ENCODE results near the gene PGPEP1.
"Not testable (repeated sequence)": the region's sequence is repeated elsewhere in the genome, so short reads cannot be mapped to it uniquely, and the experiment has no call there.

Gene PGPEP1

DNA sequence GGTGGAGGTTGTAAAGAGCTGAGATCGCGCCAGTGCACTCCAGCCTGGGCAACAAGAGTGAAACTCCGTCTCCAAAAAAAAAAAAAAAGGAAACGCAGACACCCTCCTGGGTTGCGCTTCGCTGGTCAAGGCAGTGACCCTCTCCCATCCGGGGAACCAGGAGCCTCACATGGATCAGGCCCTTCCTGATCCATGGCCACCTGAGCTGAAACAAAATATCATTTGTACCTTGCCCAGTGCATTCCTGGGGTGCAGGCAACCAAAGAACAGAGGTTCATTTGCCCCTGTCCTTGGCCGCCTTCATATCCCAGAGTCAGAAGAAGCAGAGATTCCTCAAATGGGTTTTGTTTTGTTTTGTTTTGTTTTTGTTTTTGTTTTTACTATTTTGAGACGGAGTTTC is 9.5 kb upstream of the PGPEP1 start:
- DNase-seq (ENCODE audit: low read depth in 2 of 3, low spot score in 1 of 3), result no peak

DNA sequence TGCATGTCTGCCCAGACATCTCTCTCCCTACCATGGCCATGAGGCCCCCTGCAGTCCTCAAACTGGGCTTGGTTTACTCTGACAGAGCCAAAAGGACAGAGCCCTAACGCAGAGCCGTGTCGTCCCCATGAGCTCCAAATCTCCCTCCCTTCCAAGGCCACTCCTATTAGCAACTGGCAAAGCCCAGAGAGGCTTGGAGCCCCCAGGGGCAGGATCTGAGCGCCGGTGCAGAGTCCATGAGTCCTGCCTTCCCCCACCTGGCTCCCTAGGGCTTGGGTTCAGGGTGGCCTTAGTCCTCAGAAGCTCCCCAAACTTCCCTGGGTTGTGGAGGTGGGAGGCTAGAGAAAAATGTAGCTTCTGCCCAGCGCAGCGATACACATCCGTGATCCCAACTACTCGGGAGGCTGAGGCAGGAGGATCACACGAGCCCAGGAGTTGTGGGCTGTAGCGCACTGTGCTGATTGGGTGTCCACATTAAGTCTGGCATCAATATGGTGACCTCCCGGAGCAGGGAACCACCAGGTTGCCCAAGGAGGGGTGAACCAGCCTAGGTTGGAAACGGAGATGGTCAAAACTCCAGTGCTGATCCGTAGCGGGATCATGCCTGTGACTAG is 7.4 kb upstream of the PGPEP1 start:
- no peak for DNase-seq (ENCODE audit: low read depth in 2 of 3, low spot score in 1 of 3)

DNA sequence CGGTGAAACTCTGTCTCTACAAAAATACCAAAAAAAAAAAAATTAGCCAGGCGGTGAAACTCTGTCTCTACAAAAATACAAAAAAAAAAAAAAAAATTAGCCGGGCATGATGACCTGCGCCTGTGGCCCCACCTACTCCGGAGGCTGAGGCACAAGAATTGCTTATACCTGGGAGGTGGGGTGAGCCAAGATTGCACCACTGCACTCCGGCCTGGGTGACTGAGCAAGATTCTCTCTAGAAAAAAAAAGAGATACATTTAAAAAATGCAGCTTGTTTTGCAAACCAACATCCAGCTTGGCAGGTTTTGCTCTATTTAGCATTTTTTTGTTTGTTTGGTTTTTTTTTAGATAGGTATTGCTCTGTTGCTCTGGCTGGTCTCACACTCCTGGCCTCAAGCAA is 6.7 kb upstream of the PGPEP1 start:
- DNase-seq (ENCODE audit: low read depth in 2 of 3, low spot score in 1 of 3), result no peak

DNA sequence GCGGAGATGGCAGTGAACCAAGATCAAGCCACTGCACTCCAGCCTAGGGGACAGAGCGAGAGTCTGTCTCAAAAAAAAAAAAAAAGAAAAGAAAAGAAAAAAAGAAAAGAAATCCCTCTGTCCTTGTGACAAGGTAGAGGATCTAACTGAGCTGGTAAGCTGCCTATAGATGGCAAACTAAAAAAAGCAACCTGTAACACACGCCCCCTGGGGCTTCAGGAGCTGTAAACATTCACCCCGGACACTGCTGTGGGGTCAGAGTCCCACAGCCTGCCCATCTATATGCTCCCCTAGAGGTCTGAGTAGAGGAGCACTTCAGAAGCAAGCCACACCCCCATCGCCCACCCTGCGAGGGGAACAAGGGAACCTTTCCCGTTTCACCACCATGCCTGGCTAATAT is 4.3 kb upstream of the PGPEP1 start:
- DNase-seq (ENCODE audit: low read depth in 2 of 3, low spot score in 1 of 3), result no peak

DNA sequence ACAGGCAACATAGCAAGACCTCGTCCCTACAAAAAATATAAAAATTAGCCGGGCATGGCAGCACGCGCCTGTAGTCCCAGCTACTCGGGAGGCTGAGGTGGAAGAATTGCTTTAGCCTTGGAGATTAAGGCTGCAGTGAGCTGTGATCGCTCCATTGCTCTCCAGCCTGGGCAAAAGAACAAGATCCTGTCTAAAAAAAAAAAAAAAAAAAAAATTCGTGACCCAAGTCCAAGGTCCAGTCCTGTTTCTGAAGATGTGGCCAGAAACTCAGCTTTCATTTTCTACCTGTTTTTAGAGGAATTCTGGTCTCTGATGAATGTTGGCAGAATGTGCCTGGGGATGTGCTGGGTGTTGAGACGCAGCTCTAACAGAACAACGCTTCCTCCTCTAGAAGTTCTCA is 1.9 kb upstream of the PGPEP1 start:
- DNase-seq (ENCODE audit: low read depth in 2 of 3, low spot score in 1 of 3), result no peak

DNA sequence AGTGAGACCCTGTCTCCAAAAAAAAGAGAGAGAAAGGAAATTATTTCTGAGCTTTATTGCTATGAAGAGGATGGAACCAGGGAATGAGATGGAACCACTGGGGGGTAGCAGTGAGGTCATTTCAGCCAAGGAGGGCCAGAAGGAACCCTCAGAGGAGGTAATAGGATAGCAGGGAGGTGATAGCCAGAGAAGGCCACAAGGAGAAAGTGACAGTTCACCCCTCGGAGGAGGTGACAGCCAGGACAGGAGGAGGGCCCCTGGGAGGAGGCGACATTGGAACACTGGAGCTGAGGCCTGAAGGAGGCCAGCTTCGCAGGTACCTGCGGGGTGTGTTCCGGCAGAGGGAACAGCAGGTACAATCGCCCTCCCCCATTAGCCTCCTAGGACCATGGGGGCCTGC is 675 bp upstream of the PGPEP1 start:
- DNase-seq (ENCODE audit: low read depth in 2 of 3, low spot score in 1 of 3), result no peak

DNA sequence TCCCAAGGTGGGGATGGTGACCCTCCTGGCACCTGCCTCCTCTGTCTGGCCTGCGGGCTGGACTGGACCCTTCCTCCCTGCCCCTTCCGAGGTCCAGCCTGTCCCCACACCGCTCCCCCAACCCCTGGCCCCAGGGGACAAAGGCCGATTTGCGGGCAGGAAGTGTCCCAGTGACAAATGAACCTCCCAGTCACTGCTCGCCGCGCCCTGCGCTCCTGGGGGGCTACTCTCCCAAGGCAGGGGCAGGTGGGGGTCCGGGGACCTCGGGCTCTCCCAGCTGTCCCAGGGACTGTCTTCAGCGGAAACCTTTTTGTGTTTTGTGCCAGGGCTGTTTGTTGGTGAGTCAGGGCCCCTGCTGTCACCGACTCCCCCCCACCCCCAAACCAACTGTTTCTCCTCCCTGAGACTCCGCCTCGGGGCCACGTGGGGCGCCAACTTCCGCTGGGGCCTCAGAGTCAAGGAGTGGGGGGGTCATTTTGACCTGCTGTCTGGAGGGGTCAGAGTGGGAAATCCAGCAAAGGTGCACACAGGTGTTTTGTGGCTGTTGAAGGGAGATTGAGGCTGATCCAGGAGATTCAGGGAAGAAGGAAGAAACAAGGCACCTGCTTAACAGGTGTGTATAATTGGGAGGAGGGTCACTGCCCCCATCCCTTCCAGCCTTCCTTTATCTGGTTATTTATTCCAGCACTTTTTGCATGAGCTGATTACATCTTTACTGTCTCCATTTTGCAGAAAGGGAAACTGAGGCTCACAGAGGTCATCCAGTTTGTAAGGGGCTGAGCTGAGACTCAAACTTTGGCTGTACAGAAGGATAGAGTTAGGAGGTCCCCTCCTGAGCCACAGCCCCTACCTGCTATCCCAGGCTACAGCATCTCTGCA is 831 bp downstream of the PGPEP1 start:
- DNase-seq (ENCODE audit: low read depth in 2 of 3, low spot score in 1 of 3), result peak; percentile 41 to 57 (median 50)

DNA sequence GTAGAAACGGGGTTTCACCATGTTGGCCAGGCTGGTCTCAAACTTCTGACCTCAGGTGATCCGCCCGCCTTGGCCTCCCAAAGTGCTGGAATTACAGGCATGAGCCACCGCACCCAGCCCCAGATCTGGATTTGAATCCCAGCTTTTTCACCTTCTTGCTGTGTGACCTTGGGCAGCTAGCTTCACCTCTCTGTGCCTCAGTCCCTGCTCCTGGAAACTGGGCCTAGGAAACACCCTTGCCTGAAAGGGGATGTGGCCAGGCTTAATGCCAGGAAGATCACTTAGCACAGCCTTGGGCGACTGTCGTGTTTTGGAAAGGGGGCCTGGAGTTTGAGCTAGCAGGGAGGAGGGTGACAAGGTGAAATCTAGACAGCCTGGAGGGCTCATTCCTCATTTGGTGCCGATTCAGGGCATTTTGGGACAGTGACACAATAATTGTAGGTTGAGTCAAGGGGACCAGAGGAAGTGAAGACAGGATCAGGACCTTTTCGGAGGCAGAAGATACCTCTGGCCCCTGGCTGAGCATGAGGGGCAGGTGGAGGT is 1.8 kb downstream of the PGPEP1 start:
- DNase-seq (ENCODE audit: low read depth in 2 of 3, low spot score in 1 of 3), result no peak

DNA sequence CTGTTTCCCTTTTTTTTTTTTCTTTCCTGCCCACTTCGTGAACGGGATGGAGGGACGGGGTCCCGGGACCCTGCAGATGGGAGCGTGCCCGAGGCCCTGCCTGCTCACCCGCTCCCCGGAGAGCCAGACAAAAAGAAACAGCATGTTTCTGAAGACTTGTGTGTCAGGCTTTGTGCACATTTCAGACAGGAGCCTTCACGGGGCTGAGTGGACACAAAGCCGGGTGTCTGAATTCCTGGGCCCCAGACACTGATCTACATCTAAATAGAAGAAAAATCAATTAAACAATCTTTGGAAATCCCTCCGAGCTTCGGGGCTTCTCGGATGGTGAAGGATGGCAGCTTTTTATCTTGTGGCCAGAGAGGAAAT is 4.2 kb downstream of the PGPEP1 start:
- DNase-seq (ENCODE audit: low read depth in 2 of 3, low spot score in 1 of 3), result no peak

DNA sequence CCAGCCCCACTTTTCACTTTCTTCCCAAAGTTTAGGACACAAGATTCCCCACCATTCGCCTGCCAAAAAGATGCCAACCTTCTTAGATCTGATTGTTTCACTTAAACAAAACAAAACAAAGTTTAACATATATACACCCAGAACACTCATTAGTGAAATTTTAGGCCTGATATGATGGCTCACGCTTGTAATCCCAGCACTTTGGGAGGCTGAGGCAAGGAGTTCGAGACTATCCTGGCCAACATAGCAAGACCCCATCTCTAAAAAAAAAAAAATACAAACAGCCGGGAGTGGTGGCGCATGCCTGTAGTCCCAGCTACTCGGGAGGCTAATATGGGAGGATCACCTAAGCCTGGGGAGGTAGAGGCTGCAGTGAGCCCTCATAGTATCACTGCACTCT is 4.9 kb downstream of the PGPEP1 start:
- no peak for DNase-seq (ENCODE audit: low read depth in 2 of 3, low spot score in 1 of 3)

DNA sequence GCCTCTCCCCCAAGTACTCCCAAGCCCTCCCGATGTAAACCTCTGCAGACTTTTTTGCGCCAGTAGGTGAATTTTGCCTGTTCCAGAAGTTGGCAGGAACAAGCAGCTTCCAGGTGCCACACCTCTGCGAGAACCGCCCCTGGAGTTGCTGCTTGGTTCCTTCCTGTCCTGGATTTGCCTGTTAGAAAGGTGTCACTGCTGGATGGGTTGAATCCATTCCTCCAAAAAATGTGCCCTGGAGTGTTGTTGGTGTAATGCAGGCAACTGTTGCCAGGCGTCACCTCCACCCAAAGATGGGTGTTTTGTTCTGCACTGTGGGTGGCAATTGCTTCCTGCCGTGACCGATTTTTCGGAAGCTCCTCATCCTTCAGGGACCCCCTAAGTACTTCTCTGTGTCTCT is 5.7 kb downstream of the PGPEP1 start:
- DNase-seq (ENCODE audit: low read depth in 2 of 3, low spot score in 1 of 3), result no peak

DNA sequence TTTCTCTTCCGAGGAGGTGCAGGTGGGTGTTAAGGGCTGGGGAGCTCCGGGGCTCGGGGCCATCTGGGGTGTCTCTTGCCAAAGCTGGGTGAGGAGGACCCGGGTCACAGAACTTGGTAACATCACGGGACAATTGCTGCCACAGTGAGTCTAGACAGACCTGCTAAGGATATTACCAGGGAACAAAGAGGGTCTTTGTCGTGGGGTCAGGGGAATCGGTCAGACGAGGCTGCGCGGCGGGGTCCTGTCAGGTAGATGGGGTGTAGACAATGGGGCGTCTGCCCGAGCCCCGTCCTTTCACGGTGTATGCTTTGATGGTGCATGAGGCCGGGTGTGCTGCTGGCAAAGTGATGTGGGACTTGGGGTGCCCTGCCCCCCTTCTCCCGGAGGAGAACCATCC is 7.8 kb downstream of the PGPEP1 start:
- no peak for DNase-seq (ENCODE audit: low read depth in 2 of 3, low spot score in 1 of 3)

DNA sequence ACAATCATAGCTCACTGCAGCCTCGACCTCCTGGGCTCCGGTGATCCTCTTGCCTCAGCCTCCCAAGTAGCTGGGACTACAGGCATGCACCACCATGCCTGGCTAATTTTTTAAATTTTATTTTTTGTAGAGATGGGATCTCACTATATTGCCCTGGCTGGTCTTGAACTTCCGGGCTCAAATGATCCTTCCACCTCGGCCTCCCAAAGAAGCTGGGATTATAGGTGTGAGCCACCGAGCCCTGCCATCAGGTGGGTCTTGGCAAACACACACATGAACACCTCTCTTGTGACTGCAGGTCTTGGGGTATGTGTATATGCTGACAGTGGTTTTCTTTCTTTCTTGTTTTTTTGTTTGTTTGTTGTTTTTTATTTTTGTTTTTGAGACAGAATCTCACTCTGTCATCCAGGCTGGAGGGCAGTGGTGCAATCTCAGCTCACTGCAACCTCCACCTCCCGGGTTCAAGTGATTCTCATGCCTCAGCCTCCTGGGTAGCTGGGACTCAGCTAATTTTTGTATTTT is 8.5 kb downstream of the PGPEP1 start:
- DNase-seq (ENCODE audit: low read depth in 2 of 3, low spot score in 1 of 3), result not testable (repeated sequence)

DNA sequence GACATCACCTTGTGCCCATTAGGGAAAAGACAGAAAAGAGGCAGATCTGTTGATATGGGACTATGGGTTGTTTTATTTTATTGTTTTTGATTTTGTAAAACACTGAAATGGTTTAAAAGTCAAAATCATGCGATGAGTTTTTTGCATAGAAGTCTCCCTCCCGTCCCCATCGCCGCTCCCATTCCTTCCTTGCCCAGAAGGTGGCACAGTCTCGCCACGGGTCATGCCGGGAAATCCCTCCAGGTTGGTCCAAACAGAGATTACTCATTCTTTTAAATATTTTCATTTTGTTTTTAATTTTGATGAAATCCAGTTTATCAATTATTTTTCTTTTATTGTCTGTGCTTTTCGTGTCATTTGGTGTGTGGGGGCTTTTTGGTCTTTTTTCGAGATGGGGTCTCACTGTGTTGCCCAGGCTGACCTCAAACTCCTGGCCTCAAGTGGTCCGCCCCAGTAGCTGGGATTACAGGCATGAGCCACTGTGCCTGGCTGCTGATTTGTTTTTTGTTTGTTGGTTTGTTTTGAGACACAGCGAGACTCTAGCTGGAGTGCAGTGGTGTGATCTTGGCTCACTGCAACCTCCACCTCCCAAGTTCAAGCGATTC is 9.2 kb downstream of the PGPEP1 start:
- DNase-seq (ENCODE audit: low read depth in 2 of 3, low spot score in 1 of 3), result peak in 1 of 3 donors; percentile 21

DNA sequence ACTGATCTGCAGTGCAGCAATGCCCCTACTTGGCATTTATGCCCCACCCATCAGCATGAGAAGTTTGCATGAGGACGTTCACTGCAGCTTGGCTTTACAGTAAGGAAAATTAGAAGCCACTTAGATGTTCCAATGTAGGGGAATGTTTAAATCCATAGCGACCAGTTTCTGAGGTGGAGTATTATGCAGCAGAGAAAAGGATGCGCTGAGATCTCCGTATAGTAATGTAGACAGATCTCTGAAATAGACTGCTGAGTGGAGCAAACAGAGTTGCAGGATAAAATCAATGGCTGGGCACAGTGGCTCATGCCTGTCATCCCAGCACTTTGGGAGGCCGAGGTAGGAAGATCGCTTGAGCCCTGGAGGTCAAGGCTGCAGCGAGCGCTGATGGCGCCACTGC is 10.1 kb downstream of the PGPEP1 start:
- DNase-seq (ENCODE audit: low read depth in 2 of 3, low spot score in 1 of 3), result no peak

DNA sequence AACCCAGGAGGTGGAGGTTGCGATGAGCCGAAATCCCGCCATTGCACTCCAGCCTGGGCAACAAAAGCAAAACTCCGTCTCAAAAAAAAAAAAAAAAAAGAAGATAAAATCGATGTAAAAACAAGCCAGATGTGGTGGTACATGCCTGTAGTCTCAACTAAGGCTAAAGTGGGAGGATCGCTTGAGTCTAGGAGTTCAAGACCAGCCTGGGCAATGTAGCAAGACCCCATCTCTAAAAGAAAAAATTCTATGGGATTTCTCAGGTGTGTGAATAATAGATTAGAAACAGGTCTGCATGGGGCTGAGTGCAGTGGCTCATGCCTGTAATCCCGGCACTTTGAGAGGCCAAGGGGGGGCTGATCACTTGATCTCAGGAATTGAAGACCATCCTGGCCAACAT is 11.1 kb downstream of the PGPEP1 start:
- no peak for DNase-seq (ENCODE audit: low read depth in 2 of 3, low spot score in 1 of 3)

DNA sequence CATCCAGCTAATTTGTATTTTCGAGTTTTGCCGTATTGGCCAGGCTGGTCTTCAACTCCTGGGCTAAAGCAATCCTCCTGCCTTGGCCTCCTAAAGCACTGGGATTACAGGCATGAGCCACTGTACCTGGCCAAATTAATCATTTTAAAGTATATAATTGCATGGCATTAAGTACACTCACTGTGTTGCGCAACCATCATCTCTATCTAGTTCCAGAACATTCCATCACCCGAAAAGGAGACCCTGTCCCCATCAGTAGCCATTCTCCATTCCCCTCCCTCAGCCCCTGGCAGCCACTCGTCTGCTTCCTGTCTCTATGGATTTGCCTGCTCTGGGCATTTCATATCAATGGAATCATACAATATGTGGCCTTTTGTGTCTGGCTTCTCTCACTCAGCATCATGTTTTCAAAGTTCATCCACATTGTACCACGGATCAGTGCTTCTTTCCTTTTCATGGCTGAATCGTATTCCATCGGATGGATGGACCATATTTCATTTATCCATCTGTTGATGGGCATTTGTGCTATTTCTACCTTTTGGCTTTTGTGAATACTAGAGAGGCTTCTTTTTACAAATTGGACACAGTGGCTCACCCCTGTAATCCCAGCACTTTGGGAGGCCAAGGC is 13.1 kb downstream of the PGPEP1 start:
- DNase-seq (ENCODE audit: low read depth in 2 of 3, low spot score in 1 of 3), result no peak

DNA sequence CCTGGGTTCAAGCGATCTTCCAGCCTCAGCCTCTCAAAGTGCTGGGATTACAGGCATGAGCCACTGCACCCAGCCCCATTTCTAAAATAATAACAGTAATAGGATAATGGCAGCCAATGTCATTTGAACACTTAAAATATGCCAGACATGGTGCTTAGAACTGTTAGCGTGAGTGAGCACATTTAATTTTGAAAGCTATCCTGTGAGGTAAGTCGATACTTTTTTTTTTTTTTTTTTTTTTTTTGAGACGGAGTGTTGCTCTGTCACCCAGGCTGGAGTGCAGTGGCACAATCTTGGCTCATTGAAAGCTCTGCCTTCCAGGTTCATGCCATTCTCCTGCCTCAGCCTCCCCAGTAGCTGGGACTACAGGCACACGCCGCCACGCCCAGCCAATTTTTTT is 14.3 kb downstream of the PGPEP1 start:
- DNase-seq (ENCODE audit: low read depth in 2 of 3, low spot score in 1 of 3), result not testable (repeated sequence)

DNA sequence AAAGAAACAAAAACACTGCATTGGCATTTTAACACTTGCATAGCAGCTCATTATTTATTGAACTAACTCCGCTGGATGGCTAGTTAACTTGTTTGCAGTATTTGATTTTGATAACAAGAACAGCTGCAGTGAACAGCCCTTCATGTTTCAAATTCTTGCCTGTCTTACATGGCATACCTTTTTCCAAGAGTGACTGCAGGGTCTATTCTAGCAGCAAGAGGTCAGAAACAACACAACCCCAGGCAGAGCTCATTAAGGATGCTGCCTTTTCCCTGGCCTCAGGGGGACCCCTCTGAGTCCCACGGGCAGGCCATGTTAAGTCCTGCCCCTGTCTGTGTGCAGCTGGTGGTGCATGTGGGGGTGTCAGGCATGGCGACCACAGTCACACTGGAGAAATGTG is 16.6 kb downstream of the PGPEP1 start:
- DNase-seq (ENCODE audit: low read depth in 2 of 3, low spot score in 1 of 3), result no peak

DNA sequence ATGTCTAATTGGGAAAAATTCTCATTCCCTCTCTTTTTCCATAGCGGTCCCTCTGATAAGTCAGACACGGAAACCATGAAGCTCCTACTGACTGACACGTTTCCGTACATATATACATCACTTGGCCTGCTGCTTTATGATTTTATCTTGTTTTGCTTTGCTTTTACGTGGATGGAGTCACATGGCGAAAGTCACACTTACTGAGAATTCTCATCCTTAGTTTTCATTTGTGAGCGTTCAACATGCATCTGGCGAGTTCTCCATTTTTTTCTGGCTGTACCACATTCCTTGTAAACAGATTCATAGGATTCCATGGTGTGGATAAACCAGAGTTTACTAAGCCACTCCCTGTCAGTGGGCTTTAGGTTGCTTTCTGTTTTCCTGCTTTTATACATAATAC is 21.2 kb downstream of the PGPEP1 start:
- no peak for DNase-seq (ENCODE audit: low read depth in 2 of 3, low spot score in 1 of 3)

DNA sequence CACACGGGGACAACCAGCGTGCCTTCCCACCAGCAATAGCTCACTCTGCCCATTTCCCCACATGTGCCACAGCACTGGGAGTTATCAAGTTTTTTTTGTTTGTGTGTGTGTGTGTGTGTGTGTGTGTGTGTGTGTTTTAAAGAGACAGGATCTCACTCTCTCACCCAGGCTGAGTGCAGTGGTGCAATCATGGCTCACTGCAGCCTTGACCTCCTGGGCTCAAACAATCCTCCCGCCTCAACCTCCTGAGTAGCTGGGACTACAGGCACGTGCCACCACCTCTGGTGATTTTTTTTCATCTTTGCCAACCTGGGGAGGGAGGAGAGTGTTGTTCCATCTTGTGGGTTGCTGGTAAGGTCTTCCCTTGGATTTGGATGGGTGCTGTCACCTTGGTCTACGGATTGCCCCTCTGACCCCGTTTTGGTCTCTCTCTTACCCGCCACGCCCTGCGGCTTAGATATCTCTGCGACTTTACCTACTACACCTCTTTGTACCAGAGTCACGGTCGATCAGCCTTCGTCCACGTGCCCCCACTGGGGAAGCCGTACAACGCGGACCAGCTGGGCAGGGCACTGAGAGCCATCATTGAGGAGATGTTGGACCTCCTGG is 22.6 kb downstream of the PGPEP1 start:
- no peak for DNase-seq (ENCODE audit: low read depth in 2 of 3, low spot score in 1 of 3)

Data from stimulated activated CD4-positive, alpha-beta T cell treated with anti-CD3 and anti-CD28 coated beads, Interleukin-12 subunit alpha, Interleukin-12 subunit beta, amount 100 ng/mL, for 48 hours (primary cell).